HepG2 (cell line): ENCODE measurements around the gene SLC6A7. TPM values are rescaled to one million over a fixed set of nuclear protein-coding genes. Genes with fewer than 3 reads are reported as not detected.

ENCODE experiments used
- ATAC-seq: fragments of 200-7000 bp; cut with Tn5 transposase; 3 replicates; pipeline ENCODE4 v1.9.1; 2020; ENCODE audit warnings: mild to moderate bottlenecking, moderate library complexity
- BruUV-seq: library from RNA; stranded (reverse); fragments of 400-500 nt; replicated peaks from 2 replicates; lab custom pipeline; 2021; lab: Mats Ljungman, UMichigan
- CTCF ChIA-PET: fragments of 300-600 bp; formaldehyde crosslinking; extraction: SDS; loops from one replicate; lab custom pipeline; 2021; ENCODE audit warnings: low total read pairs, inconsistent platforms, low intra/inter-chr PET ratio; lab: Yijun Ruan, JAX
- POLR2A ChIA-PET: fragments of 350-600 bp; sonication (Branson Sonifier 250); formaldehyde crosslinking; loops from one replicate; lab custom pipeline; 2020; ENCODE audit warnings: antibody characterized with exemption, inconsistent platforms; lab: Yijun Ruan, JAX
- DNase-seq: peaks from one replicate; pipeline ENCODE4 v3.0.0-alpha.2; 2015; ENCODE audit warnings: low spot score
- FAIRE-seq: peaks from 3 replicates; lab custom pipeline; 2011; peaks lifted over from hg19 to GRCh38; lab: Jason Lieb, UNC
- H2AFZ ChIP-seq: one replicate; pipeline ENCODE4 v1.6.1; 2011; ENCODE audit warnings: low read length, inconsistent platforms
- H3K27ac ChIP-seq: fragments of 300-600 bp; 3 replicates; pipeline ENCODE4 v1.8.0; 2011; ENCODE audit warnings: mixed run types, mild to moderate bottlenecking, mixed read lengths, low read length, inconsistent platforms; ENCODE audit not compliant: insufficient read depth; ENCODE audit errors: extremely low read length
- H3K27me3 ChIP-seq, 2 experiments: fragments of 200-600 bp in 1 of 2; 2 replicates in 1 of 2; 3 replicates in 1 of 2; pipeline versions ENCODE4 v1.6.0 to v1.8.0; 2011; ENCODE audit warnings: low read length in 2 of 2, mild to moderate bottlenecking in 2 of 2, moderate library complexity in 2 of 2, inconsistent platforms in 1 of 2; ENCODE audit not compliant: insufficient read depth in 2 of 2, control insufficient read depth in 1 of 2
- H3K36me3 ChIP-seq, 2 experiments: fragments of 200-600 bp in 1 of 2; replicated peaks in 1 of 2; 2 replicates in 1 of 2; 3 replicates in 1 of 2; pipeline versions ENCODE4 v1.5.1 to v1.8.0; 2011; ENCODE audit warnings: low read length in 2 of 2, inconsistent platforms in 1 of 2; ENCODE audit not compliant: insufficient read depth in 2 of 2, control insufficient read depth in 1 of 2
- H3K4me1 ChIP-seq: 2 replicates; pipeline ENCODE4 v1.5.1; 2012; ENCODE audit warnings: low read length, inconsistent platforms; ENCODE audit not compliant: insufficient read depth
- H3K4me2 ChIP-seq: 2 replicates; pipeline ENCODE4 v1.6.0; 2011; ENCODE audit warnings: low read depth, low read length, inconsistent platforms
- H3K4me3 ChIP-seq, 3 experiments: fragments of 200-600 bp in 1 of 3; sonication (generic), shearing (Covaris generic) in 1 of 3; replicated peaks in 1 of 3; 2 replicates each; pipeline ENCODE4 v1.5.1; 2011 to 2016; ENCODE audit warnings: low read length in 3 of 3, inconsistent platforms in 2 of 3, low read depth in 2 of 3, mild to moderate bottlenecking in 2 of 3, control low read depth in 1 of 3, mixed read lengths in 1 of 3; ENCODE audit not compliant: insufficient read depth in 1 of 3
- H3K79me2 ChIP-seq: one replicate; pipeline ENCODE4 v1.6.1; 2011; ENCODE audit warnings: low read length, inconsistent platforms; ENCODE audit not compliant: insufficient read depth
- H3K9ac ChIP-seq: 2 replicates; pipeline ENCODE4 v1.6.0; 2011; ENCODE audit warnings: mild to moderate bottlenecking, low read depth, low read length, inconsistent platforms; ENCODE audit not compliant: insufficient read depth
- H3K9me3 ChIP-seq: 2 replicates; pipeline ENCODE4 v1.5.1; 2012; ENCODE audit warnings: mild to moderate bottlenecking, low read length
- H4K20me1 ChIP-seq: 2 replicates; pipeline ENCODE4 v1.6.0; 2011; ENCODE audit warnings: inconsistent platforms, mild to moderate bottlenecking, low read length, moderate library complexity; ENCODE audit not compliant: insufficient read depth
- ARID2 ChIP-seq: sonication (generic); formaldehyde crosslinking; IDR thresholded peaks from 2 replicates; pipeline ENCODE4 v1.8.1; 2022; ENCODE audit warnings: mild to moderate bottlenecking, missing genetic modification reagents, borderline replicate concordance
- GABPB1 ChIP-seq: IDR thresholded peaks from 2 replicates; pipeline ENCODE4 v1.6.1; 2016; ENCODE audit warnings: mild to moderate bottlenecking, missing genetic modification reagents, moderate library complexity, missing compliant biosample characterization
- IKZF1 ChIP-seq: fragments of 450-650 bp; IDR thresholded peaks from 2 replicates; pipeline ENCODE4 v1.7.1; 2016
- KAT7 ChIP-seq: IDR thresholded peaks from 2 replicates; pipeline ENCODE4 v1.6.1; 2018; ENCODE audit warnings: borderline replicate concordance, missing compliant biosample characterization
- RBM22 ChIP-seq: fragments of 200-400 bp; formaldehyde crosslinking; optimal IDR thresholded peaks from 2 replicates; pipeline ENCODE3; 2017; ENCODE audit warnings: mild to moderate bottlenecking, low read length, moderate library complexity
- SNAPC5 ChIP-seq: sonication (generic); formaldehyde crosslinking; IDR thresholded peaks from 2 replicates; pipeline ENCODE4 v1.8.1; 2023; ENCODE audit warnings: mild to moderate bottlenecking, missing genetic modification reagents, borderline replicate concordance
- WIZ ChIP-seq: sonication (generic); formaldehyde crosslinking; IDR thresholded peaks from 2 replicates; pipeline ENCODE4 v1.5.1; 2020; ENCODE audit warnings: mild to moderate bottlenecking, missing genetic modification reagents
- ZNF883 ChIP-seq: sonication (generic); formaldehyde crosslinking; IDR thresholded peaks from 2 replicates; pipeline ENCODE4 v1.5.1; 2020; ENCODE audit warnings: mild to moderate bottlenecking, missing genetic modification reagents; ENCODE audit errors: not compliant biosample characterization
- WGBS: methylation state at CpG from one replicate; pipeline ENCODE4 v1.1.6; 2017; ENCODE audit warnings: low lambda C conversion rate; 5-methylcytosine and 5-hydroxymethylcytosine counted together
- in situ Hi-C: cut with HindIII; loops from 2 replicates; pipeline ENCODE4 v1.10.0; 2017; ENCODE audit warnings: low pct_unique_long_range_greater_than_20kb; ENCODE audit not compliant: extremely low pct_ligation_motif_present
- intact Hi-C: fragments of 100-400 bp; cut with micrococcal nuclease; formaldehyde crosslinking; loops from one replicate; pipeline ENCODE4 v1.10.0; 2022; ENCODE audit not compliant: unreplicated experiment
- polyA plus RNA-seq, 8 experiments: library from polyadenylated mRNA; depleted of rRNA in 3 of 8; stranded (reverse) in 7 of 8; unstranded in 1 of 8; fragments of >200 nt; fragmentation: Illumina TruSeq in 4 of 8; extraction: Trizol in 4 of 8; gene quantifications; 2 replicates each; pipeline versions ENCODE4 v1.2.1 to v1.2.3, GENCODE V29; 2011 to 2016; ENCODE audit warnings: low read depth in 4 of 8, missing spikeins in 1 of 8, mixed read lengths in 1 of 8; ENCODE audit not compliant: insufficient read depth in 1 of 8
- total RNA-seq, 5 experiments: library from RNA; depleted of rRNA; stranded (reverse); fragments of >200 nt; fragmentation: Illumina TruSeq; extraction: Trizol; gene quantifications; 2 replicates each; pipeline ENCODE4 v1.2.3, GENCODE V29; 2016; ENCODE audit warnings: low read depth in 1 of 5

The SLC6A7 gene
- total and polyA plus RNA-seq, 2 of the 13 experiments (the other 11 are each of a cell fraction or from before 2014, with no cell fraction given) = not detected

GRCh38 chr5:150178262-150178661 lies 11.6 kb upstream of the SLC6A7 start (continued):
- TF ChIP-seq SNAPC5 (CRISPR knock-in tag) = no peak

- intact Hi-C loops = no loop called here
- Histone ChIP-seq H3K4me2 (no peak overlapping the region), H2AFZ (no peak overlapping the region), H3K9ac (no peak overlapping the region), H3K4me1 (peaks cover 14% of the 10 kb centered on the region), H3K4me3 (no peak overlapping the region), H4K20me1 (no peaks in the 10 kb centered on the region), H3K79me2 (no peaks in the 10 kb centered on the region), H3K27me3 (peaks cover 4 to 13% of the 10 kb centered on the region in 2 experiments; a peak in 4 of 5 replicates), H3K36me3 (no peaks in the 10 kb centered on the region), H3K27ac (no peak overlapping the region), H3K9me3 (no peaks in the 10 kb centered on the region)
- no peak for TF ChIP-seq ARID2 (CRISPR knock-in tag)
- TF ChIP-seq WIZ (CRISPR knock-in tag) = no peak
- no peak for TF ChIP-seq RBM22
- TF ChIP-seq GABPB1 (CRISPR knock-in tag) = no peak
- TF ChIP-seq ZNF883 (CRISPR knock-in tag) = no peak
- no peak for TF ChIP-seq KAT7 (CRISPR knock-in tag)
- TF ChIP-seq IKZF1 = no peak
- ChIA-PET CTCF (no interaction called here), POLR2A (interaction anchor here (1.5 kb wide), 1 partner anchor 42 kb away, joined by 3 read pairs; no protein-coding TSS in a partner anchor)
- ATAC-seq (no peak), DNase-seq (no peak), FAIRE-seq (no peak)
- in situ Hi-C loops = loop anchor here (5.0 kb wide), 1 partner anchor 52 kb away; no protein-coding TSS in a partner anchor
- 48% methylated on average over 6 of the region's 7 CpGs for WGBS
- BruUV-seq = no TSS peak
These were observed 10.7 kb upstream of the SLC6A7 start for GRCh38 chr5:150179019-150179620.
